ENCODE data around the gene ABI3BP.

The ABI3BP gene

DNA sequence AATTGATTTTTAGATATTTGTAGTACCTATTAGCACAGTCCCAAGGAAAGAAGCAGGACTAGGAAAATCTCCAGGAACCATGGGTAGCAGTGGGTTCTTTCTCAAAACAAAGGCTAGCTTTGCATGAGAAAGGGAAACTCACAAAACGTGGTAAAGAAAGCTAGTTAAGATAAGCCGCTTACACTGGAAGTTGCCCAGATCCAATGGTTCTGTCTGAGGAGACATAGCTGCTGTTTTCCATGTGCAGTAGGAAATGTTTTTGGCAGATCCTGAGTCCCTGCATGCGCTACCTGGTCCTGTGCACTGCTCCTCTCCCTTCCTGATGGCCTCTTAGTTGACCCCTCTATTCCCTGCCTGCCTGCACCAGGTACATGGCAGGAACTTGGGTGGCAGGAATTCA is 223.5 kb downstream of the ABI3BP start:
- DNase-seq (ENCODE audit: low spot score), result no peak

DNA sequence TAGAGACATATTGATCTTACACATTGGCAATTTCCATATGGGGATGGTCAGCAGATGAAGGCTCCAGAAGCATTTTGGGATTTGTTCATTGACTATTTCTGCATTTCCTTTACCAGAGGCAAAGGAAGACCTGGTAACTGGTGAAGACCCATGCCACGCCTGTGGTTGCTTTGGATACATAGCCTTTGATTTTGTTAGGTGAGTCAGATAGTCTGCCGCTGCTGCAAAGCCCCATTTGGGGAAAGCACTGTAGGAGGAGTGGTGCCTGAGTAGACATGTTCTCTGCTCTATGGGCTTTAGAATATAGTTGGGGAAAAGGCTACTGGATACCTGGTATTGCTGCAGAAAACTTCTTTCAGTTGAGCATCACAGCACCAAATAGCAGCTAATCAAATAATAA is 227.2 kb downstream of the ABI3BP start:
- DNase-seq (ENCODE audit: low spot score), result peak; percentile 29

DNA sequence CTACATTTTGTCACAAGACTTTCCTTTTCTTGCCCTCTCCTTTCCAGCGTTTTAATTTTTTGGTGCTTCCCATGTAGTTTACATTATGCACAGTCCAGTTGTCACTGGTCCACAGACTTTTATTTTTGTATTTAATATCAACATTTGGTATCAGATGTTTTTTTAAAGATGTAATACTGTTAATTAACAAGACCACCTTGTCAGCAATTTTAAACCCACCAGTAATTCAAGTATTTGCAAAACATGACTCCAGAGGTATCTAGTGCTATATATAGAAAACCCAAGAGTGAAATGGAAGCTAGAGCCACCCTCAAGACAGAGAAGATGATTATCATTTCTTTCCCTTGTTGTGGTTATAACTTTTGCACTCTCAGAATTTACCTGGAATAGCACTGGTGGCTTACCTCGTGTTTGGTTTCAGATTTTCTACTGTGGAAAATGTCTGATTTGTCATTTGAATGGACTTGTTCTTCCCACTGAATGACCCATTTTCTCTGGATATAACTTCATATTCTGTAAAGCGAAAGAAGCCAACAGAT is 227.7 kb downstream of the ABI3BP start:
- DNase-seq (ENCODE audit: low spot score), result no peak

DNA sequence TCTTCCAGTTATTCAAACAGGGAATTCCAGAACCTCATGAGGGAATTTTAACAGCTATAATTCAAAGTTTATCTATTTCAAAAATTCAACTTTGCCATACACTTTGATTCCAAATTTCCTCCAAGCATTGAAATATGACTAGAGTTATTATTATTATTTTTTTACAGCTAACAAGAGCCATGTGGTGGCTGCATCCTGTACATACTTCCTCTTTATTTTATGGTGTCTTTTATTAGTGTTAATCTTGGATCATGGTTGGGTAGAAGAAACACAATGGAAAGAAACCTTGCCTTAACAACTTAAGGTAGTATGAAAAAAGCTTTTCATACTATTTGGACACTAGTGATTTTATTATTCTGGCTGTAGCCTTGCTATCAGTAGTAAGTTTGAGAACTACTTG is 231.3 kb downstream of the ABI3BP start:
- no peak for DNase-seq (ENCODE audit: low spot score)

DNA sequence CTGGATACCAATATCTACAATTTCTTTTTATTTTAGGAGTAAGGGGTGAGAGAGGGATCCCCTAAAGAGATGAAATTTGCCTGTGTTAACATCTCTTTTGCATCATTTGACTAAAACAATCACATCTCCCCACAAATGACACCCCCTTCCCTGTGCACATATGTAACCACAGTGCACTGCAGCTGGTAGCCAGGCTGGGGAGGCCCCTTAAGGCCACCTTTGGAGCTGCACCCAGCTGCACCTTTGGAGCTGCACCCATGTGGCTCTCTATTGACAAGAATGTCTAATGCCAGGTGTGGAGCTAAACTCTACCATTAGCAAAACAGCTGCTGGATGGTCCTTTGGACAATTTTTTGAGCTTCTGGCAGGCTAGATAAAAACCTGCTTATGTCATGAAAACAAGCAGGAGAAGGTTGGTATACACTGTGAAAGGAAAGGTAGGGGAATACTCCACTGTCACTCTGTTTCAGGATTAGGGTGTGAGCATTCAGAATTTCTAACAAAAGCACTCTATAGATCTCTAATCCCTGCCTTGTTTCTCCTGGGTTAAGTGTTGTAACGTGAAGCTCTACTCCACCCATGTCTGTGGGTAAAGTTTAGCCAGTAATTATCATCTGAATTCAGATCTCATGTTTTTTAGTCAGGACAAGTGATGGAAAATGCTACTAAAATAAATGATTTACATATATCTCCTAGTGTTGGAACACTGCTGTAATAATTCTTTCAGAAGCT is 231.8 kb downstream of the ABI3BP start:
- DNase-seq (ENCODE audit: low spot score), result peak; percentile 33

DNA sequence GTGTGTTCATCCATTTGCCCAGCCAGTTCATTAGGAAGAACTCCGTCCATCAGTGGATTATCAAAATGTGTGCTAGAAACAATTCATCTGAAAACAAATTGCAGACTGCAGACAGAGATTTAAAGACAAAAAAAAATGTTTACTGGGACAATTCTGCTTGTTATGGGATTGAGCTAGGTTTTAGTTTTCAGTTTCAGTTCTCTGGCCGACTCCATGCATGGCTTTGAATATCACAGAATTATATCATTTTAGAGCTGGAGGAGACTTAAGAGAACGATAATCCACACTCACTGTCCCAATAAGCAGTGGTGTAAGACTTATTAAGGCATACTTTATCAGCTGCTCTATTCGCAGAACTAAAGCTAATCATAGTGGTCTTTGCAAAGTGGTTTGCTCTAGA is 232.8 kb downstream of the ABI3BP start:
- DNase-seq (ENCODE audit: low spot score), result no peak

DNA sequence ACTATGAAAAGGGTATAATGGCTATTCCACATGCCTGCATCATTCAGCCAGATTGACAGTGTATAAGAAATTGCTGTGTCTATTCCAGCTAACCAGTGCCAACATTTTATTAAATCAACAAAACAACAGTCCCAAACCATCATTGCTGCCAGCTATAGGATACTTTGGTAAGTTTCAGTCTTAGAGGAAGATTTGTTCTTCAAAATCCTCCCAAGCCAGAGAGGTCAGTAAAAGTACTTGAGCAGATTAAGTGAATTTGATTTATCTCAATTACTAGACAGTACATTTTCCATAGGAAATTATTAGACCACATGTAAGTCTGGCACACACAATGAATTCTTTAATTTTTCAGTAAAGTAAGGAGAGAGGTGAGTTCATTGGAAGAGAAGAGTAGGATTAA is 233.3 kb downstream of the ABI3BP start:
- DNase-seq (ENCODE audit: low spot score), result no peak

DNA sequence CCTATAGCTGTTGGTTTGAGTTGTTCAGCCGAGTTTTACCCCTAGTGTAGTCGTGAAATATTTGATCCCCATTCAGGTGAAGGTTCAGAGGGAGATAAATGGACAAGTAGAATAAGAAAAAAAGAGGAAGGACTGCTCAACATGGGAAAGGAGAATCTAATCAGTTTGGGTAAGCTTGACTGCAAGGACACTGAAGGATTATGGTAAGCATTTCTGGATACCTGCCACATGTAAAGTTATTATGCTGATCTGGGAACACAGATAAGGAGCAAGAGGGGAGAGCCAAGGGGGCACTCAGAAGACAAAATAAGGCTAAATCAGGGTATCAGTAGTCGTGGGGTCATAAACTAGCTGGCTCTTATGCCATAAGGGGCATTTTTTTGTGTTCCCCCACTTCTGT is 234.1 kb downstream of the ABI3BP start:
- no peak for DNase-seq (ENCODE audit: low spot score)

DNA sequence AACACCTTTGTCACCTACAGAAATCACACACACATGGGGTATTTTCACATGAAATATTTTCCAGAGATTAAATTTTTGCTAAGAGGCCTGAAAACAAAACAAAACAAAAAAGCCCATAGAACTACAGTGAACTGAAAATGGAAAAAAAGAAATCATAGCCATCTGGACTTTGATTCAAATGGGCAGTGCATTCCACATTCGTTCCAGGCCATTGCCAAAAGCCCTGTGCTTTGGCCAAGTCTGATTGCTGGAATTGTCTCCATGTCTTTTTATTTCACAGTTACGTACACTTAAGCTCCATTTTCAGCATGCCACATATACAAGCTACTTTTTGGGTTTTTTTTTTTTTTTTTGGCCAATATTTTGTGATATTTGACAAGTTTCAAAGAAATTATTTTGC is 236.8 kb downstream of the ABI3BP start:
- no peak for DNase-seq (ENCODE audit: low spot score)

DNA sequence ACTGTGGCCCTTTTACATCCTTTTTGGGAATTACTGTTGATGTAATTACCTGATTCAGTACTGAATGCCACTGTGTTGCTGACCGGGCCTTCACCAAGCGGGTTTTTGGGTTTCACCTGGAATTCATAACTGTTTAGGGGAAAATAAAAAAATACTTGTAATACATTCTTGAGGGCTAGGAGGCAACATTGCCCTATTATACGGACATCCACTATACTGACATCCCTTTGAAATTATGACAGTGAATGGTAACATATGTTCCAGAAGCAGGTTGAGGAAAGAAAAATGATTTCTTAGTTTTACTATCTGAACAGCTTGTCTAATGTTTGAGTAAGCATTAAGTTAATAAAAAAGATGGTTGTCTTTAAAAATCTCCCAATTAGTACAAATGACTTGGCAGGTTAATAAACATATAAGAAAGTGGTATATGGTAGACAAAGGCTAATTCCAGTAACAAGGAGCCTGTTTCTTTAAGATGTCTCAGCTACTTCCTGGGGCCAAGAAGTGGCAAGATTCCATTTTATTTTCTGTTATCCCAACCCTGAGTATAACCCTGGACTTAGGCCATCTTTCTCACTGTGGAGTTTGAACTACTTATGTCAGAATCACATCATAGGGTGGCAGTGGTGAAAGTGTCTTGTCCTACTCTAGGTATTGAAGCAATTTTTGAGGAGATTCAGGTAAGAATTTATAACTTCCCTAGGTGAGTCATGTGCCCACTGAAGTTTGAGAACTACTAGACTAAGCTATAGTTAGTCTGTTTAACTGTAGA is 238.5 kb downstream of the ABI3BP start:
- no peak for DNase-seq (ENCODE audit: low spot score)

DNA sequence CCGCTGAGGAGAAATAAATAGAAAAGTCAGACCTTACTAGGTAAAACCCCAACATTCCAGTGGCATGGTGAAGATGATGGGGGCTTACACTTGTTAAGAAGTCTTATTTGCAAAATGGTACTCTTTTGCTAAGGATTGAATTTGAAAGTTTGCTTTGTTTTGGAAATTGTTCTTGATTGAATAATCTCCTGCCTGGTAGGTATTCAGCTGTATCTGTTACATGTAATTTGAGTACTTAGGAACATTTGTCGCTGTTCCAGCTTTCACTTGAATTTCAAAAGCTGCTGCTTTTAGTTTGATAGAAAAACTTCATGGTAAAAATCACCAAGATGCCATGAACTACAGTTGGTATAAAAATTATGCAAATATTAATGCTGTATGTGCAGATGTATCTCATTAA is 239.4 kb downstream of the ABI3BP start:
- DNase-seq (ENCODE audit: low spot score), result no peak

DNA sequence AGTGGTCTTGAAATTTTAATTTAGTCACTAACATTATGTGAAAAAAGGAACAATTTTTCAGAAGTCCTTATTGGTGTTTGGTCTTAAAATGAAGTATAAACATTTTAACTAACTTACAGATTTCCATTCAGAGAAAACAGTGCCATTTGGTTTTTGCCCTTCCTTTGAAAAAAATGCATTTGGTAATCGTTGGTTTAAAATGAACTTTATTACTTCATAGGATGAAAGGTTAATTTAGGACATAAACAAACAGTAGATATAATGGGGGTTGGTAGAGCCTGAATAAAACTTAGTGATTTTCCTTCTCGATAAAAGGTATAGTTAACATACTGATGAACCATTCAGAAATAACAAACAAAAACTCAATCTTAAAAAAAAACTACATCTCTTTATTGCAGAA is 244.3 kb downstream of the ABI3BP start:
- DNase-seq (ENCODE audit: low spot score), result no peak

DNA sequence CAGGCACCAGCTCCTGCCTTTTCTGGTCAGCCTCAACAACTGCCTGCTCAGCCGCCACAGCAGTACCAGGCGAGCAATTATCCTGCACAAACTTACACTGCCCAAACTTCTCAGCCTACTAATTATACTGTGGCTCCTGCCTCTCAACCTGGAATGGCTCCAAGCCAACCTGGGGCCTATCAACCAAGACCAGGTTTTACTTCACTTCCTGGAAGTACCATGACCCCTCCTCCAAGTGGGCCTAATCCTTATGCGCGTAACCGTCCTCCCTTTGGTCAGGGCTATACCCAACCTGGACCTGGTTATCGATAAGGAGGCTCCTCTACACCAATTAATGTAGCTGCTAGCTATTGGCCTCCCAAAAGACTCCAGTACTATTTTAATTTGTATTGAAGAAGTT is 245.0 kb downstream of the ABI3BP start:
- no peak for DNase-seq (ENCODE audit: low spot score)

DNA sequence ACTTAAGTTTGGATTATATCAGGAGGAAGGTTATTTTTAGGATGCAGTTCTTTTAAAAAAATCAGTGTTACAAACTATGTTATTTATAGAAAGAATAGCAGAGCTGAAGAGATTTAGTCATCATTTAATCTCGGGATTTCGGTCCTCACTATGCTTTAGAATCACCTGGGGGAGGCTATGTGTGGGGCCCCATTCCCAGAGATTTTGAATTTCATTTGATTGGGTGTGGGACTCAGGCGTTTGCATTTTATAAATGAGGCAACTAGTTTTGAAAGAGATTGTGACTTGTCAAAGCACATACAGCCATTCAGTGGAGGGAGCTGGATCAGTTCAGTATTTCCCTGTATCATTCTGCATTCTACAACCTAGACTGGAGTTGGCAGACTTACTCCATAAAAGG is 247.1 kb downstream of the ABI3BP start:
- no peak for DNase-seq (ENCODE audit: low spot score)

DNA sequence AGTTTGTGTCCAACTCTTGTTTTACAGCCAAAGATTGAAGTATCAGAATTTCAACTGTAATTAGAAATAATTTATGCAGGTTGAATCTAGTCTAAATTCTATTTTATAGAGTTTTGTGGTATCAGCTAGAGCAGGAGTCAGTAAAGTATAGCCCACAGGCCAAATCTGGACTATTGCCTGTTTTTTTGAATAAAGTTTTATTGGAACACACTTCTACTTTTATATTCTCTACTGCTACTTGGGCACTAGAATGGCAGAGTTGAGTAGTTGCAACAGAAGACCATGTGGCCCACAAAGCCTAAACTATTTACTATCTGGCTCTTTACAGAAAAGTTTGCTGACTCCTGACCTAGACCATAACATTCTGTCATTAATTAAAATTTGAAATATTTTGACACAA is 247.6 kb downstream of the ABI3BP start:
- DNase-seq (ENCODE audit: low spot score), result no peak

DNA sequence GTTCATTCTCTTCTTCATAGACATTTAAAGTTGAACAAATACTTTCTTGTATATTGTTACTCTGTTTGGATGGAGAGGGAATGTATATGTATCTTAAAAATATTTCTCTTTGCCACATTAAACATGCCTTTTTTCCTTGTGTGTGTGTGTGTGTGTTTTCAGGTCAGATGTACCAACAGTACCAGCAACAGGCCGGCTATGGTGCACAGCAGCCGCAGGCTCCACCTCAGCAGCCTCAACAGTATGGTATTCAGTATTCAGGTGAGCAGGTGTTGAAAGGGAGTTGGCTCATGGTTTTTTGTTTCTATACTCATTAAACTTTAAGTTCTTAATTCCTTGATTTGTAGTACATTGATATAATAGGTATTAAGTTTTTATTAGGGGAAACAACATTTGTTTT is 248.6 kb downstream of the ABI3BP start:
- DNase-seq (ENCODE audit: low spot score), result no peak

DNA sequence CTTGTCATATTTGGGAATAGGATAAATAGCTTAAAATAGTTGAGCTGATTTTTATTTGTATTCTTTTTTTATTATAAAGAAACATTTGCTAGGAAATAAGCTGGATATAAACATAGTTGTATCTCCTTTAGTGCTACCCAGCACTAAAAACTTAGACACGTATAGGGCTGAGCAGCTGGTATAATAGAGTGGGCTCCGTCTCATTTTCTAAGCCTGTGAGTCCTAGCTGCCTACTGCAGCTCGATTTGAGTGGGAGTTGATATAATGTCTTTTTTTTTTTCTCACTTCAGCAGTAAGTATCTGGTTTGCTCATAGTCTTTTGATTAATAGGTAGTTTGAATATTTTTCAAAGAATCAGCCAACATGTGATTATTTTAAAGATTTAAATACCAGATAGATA is 249.7 kb downstream of the ABI3BP start:
- DNase-seq (ENCODE audit: low spot score), result no peak

DNA sequence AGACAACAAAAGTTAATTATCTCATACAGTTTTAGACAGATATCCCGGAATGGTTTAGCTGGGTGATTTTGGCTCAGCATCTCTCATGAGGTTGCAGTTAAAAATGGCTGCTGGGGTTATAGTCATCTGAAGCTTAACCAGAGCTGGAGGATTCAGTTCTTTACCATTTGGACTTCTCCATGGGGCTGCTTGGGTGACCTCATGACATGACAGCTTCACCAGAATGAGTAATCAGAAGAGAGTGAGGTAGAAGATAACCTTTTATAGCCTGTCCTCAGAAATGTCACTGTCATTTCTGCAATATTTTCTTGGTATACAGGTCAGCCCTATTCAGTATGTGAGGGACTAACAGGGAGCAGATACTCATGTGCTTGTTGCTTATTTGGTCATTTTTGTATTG is 253.0 kb downstream of the ABI3BP start:
- DNase-seq (ENCODE audit: low spot score), result no peak

DNA sequence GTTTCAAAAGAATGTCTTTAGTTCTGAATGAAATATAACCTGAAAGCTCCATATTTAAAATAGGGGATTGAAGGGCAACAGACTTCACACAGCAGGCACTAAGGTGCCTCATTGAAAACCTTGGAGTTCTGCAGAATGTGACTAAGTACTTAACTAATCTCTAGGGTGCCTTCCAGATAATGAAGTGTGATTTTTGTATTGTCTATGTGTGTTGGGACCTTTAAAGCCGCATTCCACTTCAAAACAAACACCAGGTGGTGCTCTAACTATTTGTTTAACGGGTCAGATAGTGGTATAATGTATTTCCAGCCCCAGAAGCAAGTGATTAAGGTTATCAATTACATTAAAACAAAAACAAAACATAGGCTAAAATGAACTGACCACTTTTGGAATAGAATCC is 255.9 kb downstream of the ABI3BP start:
- peak; percentile 5 for DNase-seq (ENCODE audit: low spot score)

DNA sequence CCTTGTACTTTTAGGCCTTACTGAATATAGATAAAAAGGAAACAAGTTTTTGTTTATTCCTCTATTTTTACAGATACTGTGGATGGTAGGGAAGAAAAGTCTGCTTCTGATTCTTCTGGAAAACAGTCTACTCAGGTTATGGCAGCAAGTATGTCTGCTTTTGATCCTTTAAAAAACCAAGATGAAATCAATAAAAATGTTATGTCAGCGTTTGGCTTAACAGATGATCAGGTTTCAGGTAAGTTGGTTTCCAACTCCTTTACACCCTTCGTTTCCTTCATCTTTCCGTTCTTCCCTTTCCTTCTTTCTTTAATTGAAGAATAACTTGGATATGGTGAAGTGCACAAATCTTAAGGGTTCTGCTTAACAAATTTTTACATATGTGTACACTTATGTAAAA is 260.8 kb downstream of the ABI3BP start:
- DNase-seq (ENCODE audit: low spot score), result no peak

DNA sequence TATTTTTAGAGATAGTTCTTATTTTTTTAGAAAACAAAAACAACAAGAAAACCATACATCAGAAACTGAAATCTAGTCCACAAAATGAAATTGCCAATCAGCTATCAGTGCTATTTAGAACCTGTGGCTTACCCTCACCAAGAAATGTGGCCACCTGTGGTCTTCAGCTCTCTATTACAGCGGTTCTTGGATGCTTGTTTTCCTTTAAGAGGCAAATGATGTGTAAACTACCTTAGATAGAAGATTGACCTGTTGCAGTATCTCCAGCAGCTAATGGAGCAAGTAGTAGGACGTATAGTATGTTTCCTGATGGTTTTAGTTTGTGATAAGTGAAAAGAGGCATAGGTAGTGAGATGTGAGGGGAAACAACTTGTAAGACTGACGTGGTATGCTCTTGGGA is 262.7 kb downstream of the ABI3BP start:
- DNase-seq (ENCODE audit: low spot score), result no peak

DNA sequence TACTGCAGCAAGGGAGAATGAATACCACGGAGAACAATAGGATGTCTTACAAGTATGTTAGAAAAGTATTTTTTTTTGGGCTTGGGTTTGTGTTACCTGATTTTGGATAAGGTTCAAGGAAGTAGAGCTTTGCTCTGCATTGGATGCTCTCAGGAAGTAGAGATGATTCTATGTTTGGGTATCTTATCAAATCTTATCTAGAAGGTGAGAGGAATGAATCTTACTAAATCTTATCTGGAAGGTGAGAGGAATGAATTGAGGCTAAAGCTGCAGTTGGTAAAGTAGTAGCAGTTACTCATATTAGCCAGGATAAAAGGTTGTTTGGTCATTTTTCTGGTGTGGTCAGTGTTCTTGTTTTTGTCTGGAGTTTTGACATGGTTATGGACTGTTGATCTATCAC is 266.5 kb downstream of the ABI3BP start:
- DNase-seq (ENCODE audit: low spot score), result no peak

DNA sequence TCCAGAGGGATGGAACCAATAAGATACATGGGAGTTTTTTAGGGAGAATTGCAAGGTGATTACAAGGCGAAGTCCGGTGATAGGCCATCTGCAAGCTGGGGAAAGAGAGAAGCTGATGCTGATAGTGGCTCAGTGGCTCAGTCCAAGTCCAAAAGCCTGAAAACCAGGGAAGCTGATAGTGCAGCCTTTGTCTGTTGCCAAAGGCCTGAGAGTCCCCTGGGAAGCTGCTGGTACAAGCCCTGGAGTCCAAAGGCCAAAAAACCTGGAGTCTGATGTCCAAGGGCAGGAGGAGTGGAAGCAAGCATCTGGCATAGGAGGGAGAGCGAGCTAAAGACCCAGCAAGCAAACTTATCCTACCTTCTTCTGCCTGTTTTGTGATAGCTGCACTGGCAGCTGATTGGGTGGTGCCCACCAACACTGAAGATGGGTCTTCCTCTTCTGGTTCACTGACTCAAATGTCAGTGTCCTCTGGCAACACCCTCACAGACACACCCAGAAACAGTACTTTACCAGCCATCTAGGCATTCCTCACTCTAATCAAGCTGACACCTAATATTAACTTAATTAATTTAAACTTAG is 267.2 kb downstream of the ABI3BP start:
- DNase-seq (ENCODE audit: low spot score), result no peak

Measured in SW480 (cell line).